HepG2 (cell line): ENCODE measurements around the gene TAB2.

Experiments used
- FOXA1 ChIP-seq, 2 experiments: fragments of 450-650 bp in 1 of 2; sonication (generic) in 1 of 2; formaldehyde crosslinking in 1 of 2; IDR thresholded peaks; 2 replicates each; pipeline versions ENCODE4 v1.4.0 to v1.6.1; 2016 to 2020; ENCODE audit warnings: missing genetic modification reagents in 1 of 2
- NCOR1 ChIP-seq: fragments of 200-600 bp; sonication (generic); IDR thresholded peaks from 2 replicates; pipeline ENCODE4 v1.7.0; 2017; ENCODE audit warnings: antibody characterized with exemption, low read length, borderline replicate concordance

DNA sequence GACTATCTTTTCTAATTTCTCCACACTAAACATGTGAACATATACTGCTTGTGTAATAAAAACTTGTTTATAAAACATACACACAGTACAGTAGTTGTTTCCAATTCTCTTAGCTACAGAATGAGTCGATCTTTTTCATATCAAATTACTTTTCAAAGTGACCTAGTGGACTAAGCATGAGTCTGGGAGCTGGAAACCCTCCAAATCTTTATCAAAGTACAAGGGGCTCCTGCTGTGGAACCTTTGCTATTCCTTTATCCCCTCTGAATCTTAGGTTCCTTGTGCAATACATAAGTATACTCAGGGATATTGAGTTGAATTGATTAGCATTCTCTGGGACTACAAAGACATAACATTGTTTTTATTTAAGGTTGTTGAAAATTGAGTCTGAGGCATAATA, 48.7 kb upstream of the TAB2 start:
- TF ChIP-seq FOXA1 (IDR thresholded peaks at IDR 0.05) (no peak), FOXA1 (CRISPR knock-in tag; IDR thresholded peaks at IDR 0.05) (no peak), NCOR1 (no peak)
